HepG2 (cell line): ENCODE measurements around the gene ITIH2. TPM values are rescaled to one million over a fixed set of nuclear protein-coding genes. Genes with fewer than 3 reads are reported as not detected.

Experiments
- ATF1 ChIP-seq: IDR thresholded peaks from 2 replicates; pipeline ENCODE4 v1.6.1; 2016; ENCODE audit warnings: mild to moderate bottlenecking, control low read depth
- DRAP1 ChIP-seq: IDR thresholded peaks from 2 replicates; pipeline ENCODE4 v1.6.1; 2016; ENCODE audit warnings: missing genetic modification reagents, missing compliant biosample characterization
- ETV5 ChIP-seq: IDR thresholded peaks from 2 replicates; pipeline ENCODE4 v1.6.1; 2018; ENCODE audit warnings: missing biosample characterization, missing genetic modification reagents, inconsistent platforms, borderline replicate concordance
- KLF15 ChIP-seq: sonication (generic); formaldehyde crosslinking; IDR thresholded peaks from 2 replicates; pipeline ENCODE4 v1.8.1; 2023; ENCODE audit warnings: borderline replicate concordance, mild to moderate bottlenecking, inconsistent platforms, missing genetic modification reagents, mixed read lengths
- MED8 ChIP-seq: sonication (generic); formaldehyde crosslinking; IDR thresholded peaks from 2 replicates; pipeline ENCODE4 v1.8.1; 2023; ENCODE audit warnings: mild to moderate bottlenecking, missing genetic modification reagents; ENCODE audit not compliant: insufficient replicate concordance
- NR1H2 ChIP-seq: sonication (generic); formaldehyde crosslinking; IDR thresholded peaks from 2 replicates; pipeline ENCODE4 v1.8.1; 2022; ENCODE audit warnings: low read depth, missing genetic modification reagents, borderline replicate concordance
- PREB ChIP-seq: sonication (generic); formaldehyde crosslinking; IDR thresholded peaks from 2 replicates; pipeline ENCODE4 v1.4.0; 2020; ENCODE audit warnings: missing genetic modification reagents
- RERE ChIP-seq: IDR thresholded peaks from 2 replicates; pipeline ENCODE4 v1.6.1; 2016; ENCODE audit warnings: low read depth, missing genetic modification reagents, missing compliant biosample characterization
- REXO4 ChIP-seq: sonication (generic); formaldehyde crosslinking; IDR thresholded peaks from 2 replicates; pipeline ENCODE4 v1.8.0; 2022; ENCODE audit warnings: missing genetic modification reagents, mild to moderate bottlenecking, borderline replicate concordance
- SMARCE1 ChIP-seq: fragments of 450-650 bp; IDR thresholded peaks from 2 replicates; pipeline ENCODE4 v1.6.1; 2017; ENCODE audit warnings: borderline replicate concordance
- ZBTB43 ChIP-seq: sonication (generic); formaldehyde crosslinking; conservative IDR thresholded peaks from 2 replicates; pipeline ENCODE4 v1.4.0; 2020; ENCODE audit warnings: missing genetic modification reagents
- ZIK1 ChIP-seq: sonication (generic); formaldehyde crosslinking; IDR thresholded peaks from 2 replicates; pipeline ENCODE4 v1.5.0; 2020; ENCODE audit warnings: mild to moderate bottlenecking, low read depth, missing genetic modification reagents, borderline replicate concordance
- ZKSCAN1 ChIP-seq: fragments of 150-350 bp; IDR thresholded peaks from 2 replicates; pipeline ENCODE4 v1.6.1; 2014; ENCODE audit warnings: low read length
- ZNF20 ChIP-seq: sonication (generic); formaldehyde crosslinking; IDR thresholded peaks from 2 replicates; pipeline ENCODE4 v1.4.0; 2020; ENCODE audit warnings: mild to moderate bottlenecking, moderate library complexity, missing genetic modification reagents
- ZNF337 ChIP-seq: sonication (generic); formaldehyde crosslinking; IDR thresholded peaks from 2 replicates; pipeline ENCODE4 v1.5.1; 2020; ENCODE audit warnings: missing genetic modification reagents, low read depth, mild to moderate bottlenecking, borderline replicate concordance
- ZNF484 ChIP-seq: sonication (generic); formaldehyde crosslinking; IDR thresholded peaks from 2 replicates; pipeline ENCODE4 v1.5.1; 2020; ENCODE audit warnings: mild to moderate bottlenecking, low read depth, missing genetic modification reagents, borderline replicate concordance
- polyA plus RNA-seq, 8 experiments: library from polyadenylated mRNA; depleted of rRNA in 3 of 8; stranded (reverse) in 7 of 8; unstranded in 1 of 8; fragments of >200 nt; fragmentation: Illumina TruSeq in 4 of 8; extraction: Trizol in 4 of 8; gene quantifications; 2 replicates each; pipeline versions ENCODE4 v1.2.1 to v1.2.3, GENCODE V29; 2011 to 2016; ENCODE audit warnings: low read depth in 4 of 8, missing spikeins in 1 of 8, mixed read lengths in 1 of 8; ENCODE audit not compliant: insufficient read depth in 1 of 8
- total RNA-seq, 5 experiments: library from RNA; depleted of rRNA; stranded (reverse); fragments of >200 nt; fragmentation: Illumina TruSeq; extraction: Trizol; gene quantifications; 2 replicates each; pipeline ENCODE4 v1.2.3, GENCODE V29; 2016; ENCODE audit warnings: low read depth in 1 of 5
- TF ChIP-seq, protein P1 (sequence below): sonication (generic); formaldehyde crosslinking; IDR thresholded peaks from 2 replicates; pipeline ENCODE4 v1.5.1; 2020; ENCODE audit warnings: mild to moderate bottlenecking, missing genetic modification reagents, borderline replicate concordance
- TF ChIP-seq, protein P2 (sequence below): sonication (generic); formaldehyde crosslinking; IDR thresholded peaks from 2 replicates; pipeline ENCODE4 v1.8.1; 2023; ENCODE audit warnings: mild to moderate bottlenecking, missing genetic modification reagents, borderline replicate concordance

ITIH2 gene
- total and polyA plus RNA-seq, 2 of the 13 experiments (the other 11 are each of a cell fraction or from before 2014, with no cell fraction given), result 1,197 to 1,427 TPM

- TF ChIP-seq RERE (CRISPR knock-in tag) (no peak), ZIK1 (peak; percentile 94; the same call in 1 of the 2 replicates), NR1H2 (CRISPR knock-in tag) (no peak), REXO4 (no peak), ZBTB43 (no peak; the same call in 1 of the 2 replicates), SMARCE1 (no peak), ZNF484 (CRISPR knock-in tag) (no peak), ZKSCAN1 (no peak), ETV5 (peak; percentile 77), ATF1 (CRISPR knock-in tag) (no peak), MED8 (CRISPR knock-in tag) (peak; percentile 55), DRAP1 (peak; percentile 88), ZNF20 (CRISPR knock-in tag) (peak; percentile 90; the same call in 1 of the 2 replicates), ZNF337 (CRISPR knock-in tag) (peak; percentile 66; the same call in 1 of the 2 replicates), PREB (CRISPR knock-in tag) (no peak), KLF15 (CRISPR knock-in tag) (no peak)
- TF ChIP-seq, protein P1, sequence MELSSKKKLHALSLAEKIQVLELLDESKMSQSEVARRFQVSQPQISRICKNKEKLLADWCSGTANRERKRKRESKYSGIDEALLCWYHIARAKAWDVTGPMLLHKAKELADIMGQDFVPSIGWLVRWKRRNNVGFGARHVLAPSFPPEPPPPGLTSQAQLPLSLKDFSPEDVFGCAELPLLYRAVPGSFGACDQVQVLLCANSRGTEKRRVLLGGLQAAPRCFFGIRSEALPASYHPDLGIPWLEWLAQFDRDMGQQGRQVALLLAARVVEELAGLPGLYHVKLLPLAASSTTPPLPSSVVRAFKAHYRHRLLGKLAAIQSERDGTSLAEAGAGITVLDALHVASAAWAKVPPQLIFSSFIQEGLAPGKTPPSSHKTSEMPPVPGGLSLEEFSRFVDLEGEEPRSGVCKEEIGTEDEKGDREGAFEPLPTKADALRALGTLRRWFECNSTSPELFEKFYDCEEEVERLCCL (CRISPR knock-in tag), result peak; percentile 90; the same call in 1 of the 2 replicates
- TF ChIP-seq, protein P2, sequence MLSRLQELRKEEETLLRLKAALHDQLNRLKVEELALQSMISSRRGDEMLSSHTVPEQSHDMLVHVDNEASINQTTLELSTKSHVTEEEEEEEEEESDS, result no peak; the same call in 1 of the 2 replicates
These were observed 84.9 kb downstream of the ITIH2 start, which contains the start of the genes ATP5F1C and KIN (continued) for GRCh38 chr10:7787857-7788638.
